Measurements from ENCODE around the gene SH3RF3. TPM values are rescaled to one million over a fixed set of nuclear protein-coding genes. Genes with fewer than 3 reads are reported as not detected.

Gene SH3RF3
- total RNA-seq, 2 experiments from 2014 or later = 1.9 to 2.3 TPM

- Mint-ChIP-seq H3K36me3 (ENCODE audit: low read depth) (no peaks in the 10 kb centered on the region), H3K27ac (no peak overlapping the region), H3K4me3 (peak overlapping the region; percentile 55), H3K27me3 (no peaks in the 10 kb centered on the region), H3K9me3 (no peaks in the 10 kb centered on the region), H3K4me1 (ENCODE audit: low read depth) (peaks cover 30% of the 10 kb centered on the region)
- DNase-seq (peak; percentile 31), ATAC-seq (peak; percentile 44)
- intact Hi-C loops (cut with micrococcal nuclease) = loop anchor here (10.0 kb wide), 1 partner anchor 117 kb away; no protein-coding TSS in a partner anchor
- ChIA-PET CTCF (interaction anchor here (0.9 to 1.3 kb wide), 3 partner anchors 178 to 203 kb away, joined by 3 to 5 read pairs (median 4); partner anchors contain the start of gene SH3RF3), POLR2A (no interaction called here)
- no peak for TF ChIP-seq CTCF (IDR thresholded peaks at IDR 0.05)
Measured at GRCh38 chr2:109331896-109332848, 203.2 kb downstream of the SH3RF3 start.

GRCh38 chr2:109332880-109333279, 203.9 kb downstream of the SH3RF3 start:
- DNase-seq (no peak), ATAC-seq (no peak)
- intact Hi-C loops (cut with micrococcal nuclease) = loop anchor here (10.0 kb wide), 1 partner anchor 118 kb away; no protein-coding TSS in a partner anchor
- Mint-ChIP-seq H3K9me3 (no peaks in the 10 kb centered on the region), H3K27ac (no peak overlapping the region), H3K36me3 (ENCODE audit: low read depth) (no peaks in the 10 kb centered on the region), H3K4me3 (no peak overlapping the region), H3K4me1 (ENCODE audit: low read depth) (peaks cover 30% of the 10 kb centered on the region), H3K27me3 (no peaks in the 10 kb centered on the region)
- no peak for TF ChIP-seq CTCF (IDR thresholded peaks at IDR 0.05)
- ChIA-PET CTCF (interaction anchor here (1.2 to 1.3 kb wide), 2 partner anchors 178 to 203 kb away, joined by 4 to 5 read pairs; partner anchors contain the start of gene SH3RF3), POLR2A (no interaction called here)

- ATAC-seq (no peak), DNase-seq (no peak)
- no peaks in the 10 kb centered on the region for H3K27me3 Mint-ChIP-seq
- CTCF ChIA-PET = interaction anchor here (1.3 kb wide), 1 partner anchor 177 kb away, joined by 4 read pairs; no protein-coding TSS in a partner anchor
- POLR2A ChIA-PET = no interaction called here
- intact Hi-C loops (cut with micrococcal nuclease) = loop anchor here (10.0 kb wide), 1 partner anchor 119 kb away; no protein-coding TSS in a partner anchor
- H3K36me3 Mint-ChIP-seq (ENCODE audit: low read depth) = no peaks in the 10 kb centered on the region
- H3K4me1 Mint-ChIP-seq (ENCODE audit: low read depth) = peaks cover 30% of the 10 kb centered on the region
- no peak for TF ChIP-seq CTCF (IDR thresholded peaks at IDR 0.05)
- H3K4me3 Mint-ChIP-seq = no peak overlapping the region
- H3K27ac Mint-ChIP-seq = no peak overlapping the region
- no peaks in the 10 kb centered on the region for H3K9me3 Mint-ChIP-seq
Measured at GRCh38 chr2:109333414-109334210, 204.6 kb downstream of the SH3RF3 start.

- Mint-ChIP-seq H3K27ac (peak overlapping the region; percentile 15), H3K27me3 (no peaks in the 10 kb centered on the region)
- DNase-seq = peak; percentile 47
Measured at GRCh38 chr2:109335631-109336176, 206.7 kb downstream of the SH3RF3 start.

More at GRCh38 chr2:109335631-109336176, 206.7 kb downstream of the SH3RF3 start:
- intact Hi-C loops (cut with micrococcal nuclease) = loop anchor here (10.0 kb wide), 1 partner anchor 121 kb away; no protein-coding TSS in a partner anchor
- no peak for TF ChIP-seq CTCF (IDR thresholded peaks at IDR 0.05)
- CTCF ChIA-PET = interaction anchor here (1.0 to 1.2 kb wide), 2 partner anchors 13 to 223 kb away, joined by 3 to 4 read pairs; no protein-coding TSS in a partner anchor
- POLR2A ChIA-PET = no interaction called here
- Mint-ChIP-seq H3K36me3 (ENCODE audit: low read depth) (no peaks in the 10 kb centered on the region), H3K4me3 (peak overlapping the region; percentile 34), H3K9me3 (no peaks in the 10 kb centered on the region), H3K4me1 (ENCODE audit: low read depth) (peaks cover 30% of the 10 kb centered on the region)
- ATAC-seq = peak; percentile 71

All from activated CD8-positive, alpha-beta T cell treated with anti-CD3 and anti-CD28 coated beads for 36 hours (primary cell).